NCI-H510A (cell line): ENCODE measurements around the gene CHMP1B.
"Not testable (repeated sequence)": the region's sequence is repeated elsewhere in the genome, so short reads cannot be mapped to it uniquely, and the experiment has no call there.

ENCODE experiments used
- DNase-seq: peaks from one replicate; lab custom pipeline; 2025; lab: John Stamatoyannopoulos, UW

CHMP1B gene

DNA sequence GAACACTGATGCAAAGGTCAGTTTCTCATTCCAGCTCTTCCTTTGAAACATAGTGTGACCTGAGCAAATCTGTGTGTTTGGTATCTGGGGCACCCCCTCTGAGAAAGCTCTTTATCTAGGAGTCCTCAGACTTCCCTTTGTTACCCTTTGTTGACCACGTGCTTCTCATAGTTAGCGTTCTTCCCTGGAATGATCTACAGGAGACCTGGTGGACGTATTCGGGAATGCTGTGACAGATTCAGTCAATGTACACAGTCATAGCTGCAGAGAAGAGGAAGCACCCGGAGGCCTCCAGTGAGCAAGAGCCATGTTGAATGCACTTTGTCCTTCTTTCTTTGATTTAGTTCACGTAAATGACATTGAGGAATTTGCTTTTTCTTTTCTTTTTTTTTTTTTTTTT, 10.7 kb upstream of the CHMP1B start:
- no peak for DNase-seq

DNA sequence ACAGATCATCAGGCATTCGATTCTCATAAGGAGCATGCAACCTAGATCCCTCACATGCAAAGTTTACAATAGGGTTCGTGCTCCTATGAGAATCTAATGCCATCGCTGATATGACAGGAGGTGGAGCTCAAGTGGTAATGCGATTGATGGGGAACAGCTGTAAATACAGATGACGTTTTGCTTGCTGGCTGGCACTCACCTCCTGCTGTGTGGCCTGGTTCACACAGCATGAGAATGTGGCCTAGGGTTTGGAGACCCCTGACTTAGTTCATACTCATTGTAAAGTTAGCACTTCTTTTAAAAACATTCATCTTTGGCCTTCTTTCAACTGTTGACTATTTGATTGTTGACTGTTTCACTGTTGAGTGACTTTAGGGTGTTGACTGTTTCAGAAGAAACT, 8.7 kb upstream of the CHMP1B start:
- DNase-seq = no peak

DNA sequence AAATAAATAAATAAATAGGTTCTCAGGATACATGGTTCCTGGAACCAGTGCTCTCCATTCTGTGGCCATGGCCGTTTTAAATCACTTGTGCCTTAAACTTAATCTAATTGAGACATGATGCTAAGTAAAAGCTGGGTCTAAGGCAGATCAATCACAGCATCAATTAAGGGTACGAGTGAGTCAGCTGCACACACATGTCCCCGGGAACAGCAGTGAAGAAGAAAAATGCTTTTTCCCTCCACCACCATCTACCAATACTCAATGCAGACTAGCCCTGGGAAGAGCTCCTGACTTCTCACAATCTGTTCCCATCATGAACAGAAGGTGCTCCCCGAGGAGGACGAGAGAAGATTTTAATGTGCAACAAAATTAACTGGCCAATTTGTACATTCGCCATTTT, 6.8 kb upstream of the CHMP1B start:
- DNase-seq = no peak

DNA sequence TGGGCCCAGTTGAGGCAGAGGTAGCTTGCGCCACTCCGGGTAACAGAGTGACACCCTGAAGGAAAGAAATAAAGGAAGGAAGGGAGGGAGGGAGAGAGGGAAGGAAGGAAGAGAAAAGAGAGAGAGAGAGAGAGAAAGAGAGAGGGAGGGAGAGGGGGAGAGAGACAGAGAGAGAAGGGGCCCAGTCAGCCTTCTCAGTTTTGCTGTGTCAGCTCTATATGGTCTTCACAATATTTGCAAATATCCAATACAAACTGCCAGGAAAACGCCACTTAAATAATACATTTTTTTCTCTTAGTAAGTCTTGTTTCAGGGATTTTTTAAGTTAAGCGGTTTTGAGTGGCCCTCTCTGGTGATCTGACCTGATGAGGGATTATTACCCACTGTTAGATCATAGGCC, 5.6 kb upstream of the CHMP1B start:
- no peak for DNase-seq

DNA sequence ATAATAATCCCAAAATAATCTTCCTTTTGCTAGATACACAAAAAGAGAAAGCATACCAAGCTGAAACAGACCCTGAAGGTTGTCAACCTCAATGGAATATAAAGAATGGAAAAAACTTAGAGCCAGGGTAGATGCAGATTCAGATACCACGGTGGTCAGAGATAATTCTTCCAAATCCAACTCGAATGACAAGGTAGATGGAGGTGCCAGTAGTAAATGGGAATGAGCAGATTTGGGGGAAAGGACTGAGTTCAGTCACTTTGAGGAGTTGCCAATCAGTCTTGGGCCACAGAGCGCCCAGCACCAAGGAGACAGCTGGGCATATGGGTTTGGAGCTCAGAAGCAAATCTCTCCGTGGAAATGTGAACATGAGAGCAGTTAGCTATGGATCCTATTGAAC, 3.4 kb upstream of the CHMP1B start:
- DNase-seq = no peak

DNA sequence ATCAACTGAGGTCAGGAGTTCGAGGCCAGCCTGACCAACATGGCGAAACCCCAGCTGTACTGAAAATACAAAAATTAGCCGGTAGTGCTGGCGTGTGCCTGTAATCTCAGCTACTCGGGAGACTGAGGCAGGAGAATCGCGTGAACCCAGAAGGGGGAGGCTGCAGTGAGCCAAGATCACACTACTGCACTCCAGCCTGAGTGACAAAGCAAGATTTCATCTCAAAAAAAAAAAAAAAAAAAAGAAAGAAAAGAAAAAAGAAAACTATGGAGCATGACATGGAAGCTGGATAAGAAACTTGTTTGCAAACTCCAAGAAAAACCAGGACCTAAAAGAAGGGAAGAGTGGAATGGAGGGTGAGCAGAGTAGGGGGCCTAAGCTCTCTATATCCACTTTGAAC, 1.9 kb upstream of the CHMP1B start:
- no peak for DNase-seq

DNA sequence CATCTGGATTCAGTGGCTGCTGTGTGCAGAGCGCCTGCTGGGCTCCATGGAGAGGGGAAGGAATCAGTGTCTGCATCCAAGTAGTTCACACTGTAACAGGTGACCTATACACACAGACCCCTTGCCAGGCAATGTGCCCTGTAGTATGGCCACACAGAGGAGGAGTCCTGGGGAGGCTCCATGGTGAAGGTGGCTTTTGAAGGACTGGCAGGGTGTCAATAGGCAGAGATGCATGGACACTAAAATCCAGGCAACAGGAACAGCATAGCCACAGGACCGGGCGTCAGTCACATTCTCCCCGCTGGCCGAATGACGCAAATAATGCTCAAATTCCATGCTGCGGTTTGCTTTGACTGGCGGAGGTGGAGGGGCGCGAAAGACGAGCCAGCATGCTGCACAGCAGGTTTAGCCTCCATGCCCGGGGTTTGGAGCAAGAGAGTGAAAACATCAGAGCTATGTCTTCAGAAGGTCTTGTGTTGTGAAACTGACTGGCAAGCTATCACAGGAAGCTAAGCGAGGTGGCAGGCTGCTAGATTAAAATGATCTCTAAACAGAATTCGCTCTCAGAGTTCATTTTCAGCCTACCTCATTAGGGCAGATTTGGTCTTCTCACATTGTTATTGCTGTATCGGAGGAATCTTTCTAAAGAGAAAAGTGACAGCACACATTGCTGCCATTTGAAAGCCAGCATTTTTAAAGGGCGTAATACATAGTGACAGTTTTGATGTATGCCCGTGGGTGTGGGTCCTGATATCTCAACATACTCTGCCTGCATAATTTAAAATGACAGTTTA, 1.2 kb upstream of the CHMP1B start:
- DNase-seq = no peak

DNA sequence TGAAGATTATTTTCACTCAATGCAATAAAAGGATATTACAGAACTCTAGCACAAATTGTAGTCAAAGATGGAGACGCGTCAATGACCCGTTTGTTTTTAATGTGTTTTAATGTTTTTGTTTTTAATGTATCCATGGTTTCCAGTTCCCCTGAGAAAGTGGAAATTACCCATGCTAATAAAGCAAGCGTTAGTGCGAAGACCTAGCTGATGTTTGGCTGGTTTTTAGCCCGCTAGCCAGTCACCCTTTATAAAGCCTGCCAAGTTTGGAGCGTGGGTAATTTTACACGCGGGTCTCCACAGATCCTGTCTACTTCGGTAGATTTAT, 430 bp upstream of the CHMP1B start:
- no peak for DNase-seq

DNA sequence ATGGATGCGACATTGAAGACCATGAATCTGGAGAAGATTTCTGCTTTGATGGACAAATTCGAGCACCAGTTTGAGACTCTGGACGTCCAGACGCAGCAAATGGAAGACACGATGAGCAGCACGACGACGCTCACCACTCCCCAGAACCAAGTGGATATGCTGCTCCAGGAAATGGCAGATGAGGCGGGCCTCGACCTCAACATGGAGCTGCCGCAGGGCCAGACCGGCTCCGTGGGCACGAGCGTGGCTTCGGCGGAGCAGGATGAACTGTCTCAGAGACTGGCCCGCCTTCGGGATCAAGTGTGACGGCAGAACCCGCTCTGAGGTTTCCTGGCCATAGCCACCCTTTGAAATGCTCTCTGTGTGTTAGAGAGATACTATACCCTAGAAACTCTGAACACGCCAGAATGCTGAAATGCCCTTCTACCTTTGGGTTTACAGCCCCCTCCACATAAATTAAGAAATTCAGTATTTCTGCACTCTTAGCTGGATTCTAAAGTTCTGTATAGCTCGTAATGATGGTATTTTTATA, 659 bp downstream of the CHMP1B start:
- no peak for DNase-seq

DNA sequence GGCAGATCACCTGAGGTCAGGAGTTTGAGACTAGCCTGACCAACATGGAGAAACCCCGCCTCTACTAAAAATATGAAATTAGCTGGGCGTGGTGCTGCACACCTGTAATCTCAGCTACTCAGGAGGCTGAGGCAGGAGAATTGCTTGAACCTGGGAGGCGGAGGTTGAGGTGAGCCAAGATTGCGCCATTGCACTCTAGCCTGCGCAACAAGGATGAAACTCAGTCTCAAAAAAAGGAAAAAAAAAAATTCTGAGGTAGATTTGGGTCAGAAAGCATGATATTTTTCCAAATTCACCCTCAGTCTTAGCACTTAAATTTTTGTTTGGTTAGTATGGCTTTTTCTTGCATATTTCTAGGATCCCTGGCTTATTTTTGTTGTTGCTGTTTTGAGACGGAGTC, 3.3 kb downstream of the CHMP1B start:
- DNase-seq = not testable (repeated sequence)

DNA sequence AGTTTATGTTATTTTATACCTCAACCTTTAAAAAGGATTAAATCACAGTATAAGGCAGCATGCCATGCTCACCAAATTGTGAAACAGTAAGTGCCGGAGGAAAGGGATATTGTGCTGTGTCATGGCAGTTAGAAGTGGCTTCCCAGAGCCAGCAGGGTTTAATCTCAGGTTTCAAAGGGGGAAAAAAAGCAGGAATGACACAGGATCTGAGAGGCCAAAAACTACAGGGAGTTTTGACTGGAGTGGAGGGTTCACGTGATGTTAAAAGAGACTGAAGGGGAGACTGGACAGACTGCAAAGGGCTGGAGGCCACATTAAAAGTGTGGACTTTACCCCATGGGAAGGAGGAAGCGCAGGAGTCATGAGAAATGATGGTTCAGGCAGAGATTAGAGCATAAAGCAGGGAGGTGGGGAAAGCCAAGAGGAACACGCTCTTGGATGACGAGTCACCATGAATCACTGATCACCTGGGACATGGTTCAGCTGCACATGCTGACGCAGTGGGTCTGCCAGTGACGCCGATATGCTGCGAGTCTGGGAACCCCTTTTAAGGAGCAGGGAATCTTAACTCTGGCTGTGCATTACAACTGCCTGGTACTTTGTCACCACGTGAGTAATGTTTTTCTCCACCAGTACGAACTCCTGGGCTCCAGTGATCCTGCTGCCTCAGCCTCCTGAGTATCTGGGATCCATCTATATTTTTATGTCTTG, 6.1 kb downstream of the CHMP1B start:
- DNase-seq = peak; percentile 48

DNA sequence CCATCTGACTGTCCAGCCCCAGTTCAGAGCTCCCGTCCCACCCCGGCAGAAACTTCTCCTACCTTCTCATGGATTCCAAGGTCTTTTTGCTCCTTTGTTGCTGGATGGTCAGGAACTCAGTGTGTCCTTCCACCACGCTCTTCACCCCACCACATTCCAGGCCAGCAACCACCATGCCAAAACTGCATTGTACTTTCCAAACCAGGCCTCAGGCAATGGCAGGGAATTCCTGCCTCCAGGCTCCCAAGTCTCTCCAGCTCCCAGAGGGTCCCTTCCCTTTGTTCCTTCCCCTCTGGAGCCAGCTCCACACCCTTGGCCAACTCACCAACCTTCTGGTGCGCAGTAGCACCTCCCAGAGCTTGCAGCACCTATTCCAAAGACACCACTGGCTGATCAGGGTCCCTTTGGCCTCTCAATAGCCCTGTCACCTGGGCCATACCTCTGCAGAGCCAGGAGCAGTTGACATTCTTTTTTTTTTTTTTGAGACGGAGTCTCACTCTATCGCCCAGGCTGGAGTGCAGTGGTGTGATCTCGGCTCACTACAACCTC, 8.1 kb downstream of the CHMP1B start:
- DNase-seq = no peak

DNA sequence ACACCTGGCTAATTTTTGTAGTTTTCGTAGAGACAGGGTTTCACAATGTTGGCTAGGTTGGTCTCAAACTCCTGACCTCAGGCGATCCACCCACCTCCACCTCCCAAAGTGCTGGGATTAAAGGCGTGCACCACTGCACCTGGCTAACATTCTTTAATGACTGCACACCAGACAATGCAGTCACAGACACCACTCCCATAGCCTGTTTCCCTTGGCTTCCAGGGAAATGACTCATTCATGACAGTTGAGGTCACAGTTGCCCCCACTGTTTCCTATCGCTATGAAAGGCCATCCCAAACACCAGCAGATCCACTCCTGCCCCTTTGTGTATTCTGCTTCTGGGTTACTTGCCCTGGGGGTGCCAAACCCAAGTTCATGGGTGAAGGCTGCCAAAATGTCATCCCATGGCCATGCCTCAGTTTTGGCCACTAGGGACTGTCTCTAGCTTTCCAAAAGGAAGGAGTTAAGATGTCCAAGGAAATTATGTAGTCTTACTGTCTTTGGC, 8.7 kb downstream of the CHMP1B start:
- DNase-seq = no peak

DNA sequence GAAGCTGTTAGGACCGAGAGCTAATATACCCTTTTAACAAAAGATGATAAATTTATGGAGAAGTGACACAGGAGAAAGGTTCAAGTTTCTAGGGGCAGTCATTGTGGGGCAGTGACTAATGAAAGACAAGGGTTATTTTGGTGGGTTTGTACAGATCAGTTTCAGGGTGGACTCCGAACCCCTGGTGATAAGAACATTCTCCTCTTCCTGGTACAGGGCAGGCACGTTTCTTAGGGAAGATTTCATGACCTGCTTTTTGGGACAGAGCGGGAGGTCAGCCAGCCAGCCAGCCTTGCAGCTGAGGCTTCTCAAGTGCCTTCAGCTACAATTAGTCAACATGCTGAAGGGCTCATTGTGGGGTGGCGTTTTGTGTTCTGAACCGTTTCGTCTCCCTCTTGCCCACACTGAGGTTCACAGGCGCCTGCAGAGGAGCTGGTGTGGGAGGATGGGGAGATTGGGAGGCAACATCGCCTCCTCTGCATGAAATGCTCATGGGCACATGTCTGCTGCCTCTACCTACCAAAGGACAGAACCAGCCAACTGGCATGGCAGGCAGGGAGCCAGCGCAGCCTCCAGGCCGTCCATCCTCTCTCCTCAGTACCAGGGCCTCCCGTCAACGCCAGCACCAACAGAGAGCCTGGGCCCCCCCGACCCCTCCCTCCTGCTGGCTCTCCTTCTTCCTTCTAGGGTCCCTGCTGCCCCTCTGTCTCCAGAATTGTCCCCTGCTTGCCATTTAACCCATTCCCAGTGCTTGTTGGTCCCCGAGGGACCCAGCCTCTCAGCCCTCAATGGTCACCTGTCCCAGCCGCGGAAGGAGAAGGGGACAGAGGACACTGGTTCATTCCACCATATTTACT, 9.6 kb downstream of the CHMP1B start:
- DNase-seq = no peak

DNA sequence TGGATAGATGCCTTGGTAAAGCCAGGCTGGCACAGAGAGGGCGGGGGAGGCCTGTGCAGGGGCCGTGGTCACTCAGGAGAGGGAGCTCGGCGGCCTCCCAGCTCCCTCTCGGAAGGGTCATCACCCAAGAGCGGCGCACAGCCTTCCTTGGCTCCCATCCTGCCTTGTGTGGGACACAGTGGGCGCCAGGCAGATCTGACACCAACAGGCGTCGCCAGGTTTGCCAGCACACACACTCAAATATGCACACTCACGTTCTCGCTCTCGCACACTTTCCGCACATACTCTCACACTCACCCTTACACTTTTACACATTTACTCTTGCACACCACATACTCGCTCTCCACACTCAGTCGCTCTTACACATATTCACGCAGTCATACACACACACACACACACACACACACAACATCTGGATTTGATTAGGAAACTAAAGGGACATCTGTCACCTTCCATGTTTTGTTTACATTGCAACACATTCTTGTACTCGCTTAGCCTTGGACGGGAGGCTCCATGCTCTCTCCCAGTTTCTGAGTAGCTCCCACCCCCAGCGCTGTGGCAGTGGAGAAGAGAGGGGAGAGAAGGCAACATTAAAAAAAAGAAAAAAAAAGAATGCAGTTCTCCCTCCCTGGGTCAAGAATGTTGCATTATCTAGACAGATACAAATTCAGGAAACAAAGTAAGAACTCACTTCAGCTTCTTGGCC, 10.5 kb downstream of the CHMP1B start:
- DNase-seq = no peak

DNA sequence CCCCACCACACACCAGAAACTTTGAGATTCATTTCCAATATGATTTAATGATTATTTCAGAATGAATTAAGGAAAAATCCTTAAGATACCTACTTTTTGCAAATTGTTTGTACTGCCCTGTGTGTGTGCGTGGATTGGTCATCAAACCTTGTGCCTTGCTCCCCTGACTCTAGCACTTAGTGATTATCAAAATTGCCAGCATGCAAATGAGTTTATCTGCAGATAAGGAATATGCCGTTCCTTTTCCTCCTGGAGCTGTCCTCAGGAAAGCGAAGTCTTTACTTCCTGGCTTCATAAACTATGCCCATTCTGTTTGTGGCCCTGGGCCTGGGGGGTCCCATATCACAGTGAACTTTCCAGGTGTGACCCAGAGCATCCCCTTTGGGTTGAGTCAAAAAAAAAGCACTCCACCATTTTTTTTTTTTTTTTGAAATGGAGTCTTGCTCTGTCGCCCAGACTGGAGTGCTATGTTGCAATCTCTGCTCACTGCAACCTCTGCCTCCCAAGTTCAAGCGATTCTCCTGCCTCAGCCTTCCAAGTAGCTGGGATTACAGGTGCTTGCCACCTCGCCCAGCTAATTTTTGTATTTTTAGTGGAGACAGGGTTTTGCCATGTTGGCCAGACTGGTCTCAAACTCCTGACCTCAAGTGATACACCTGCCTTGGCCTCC, 11.4 kb downstream of the CHMP1B start:
- no peak for DNase-seq

DNA sequence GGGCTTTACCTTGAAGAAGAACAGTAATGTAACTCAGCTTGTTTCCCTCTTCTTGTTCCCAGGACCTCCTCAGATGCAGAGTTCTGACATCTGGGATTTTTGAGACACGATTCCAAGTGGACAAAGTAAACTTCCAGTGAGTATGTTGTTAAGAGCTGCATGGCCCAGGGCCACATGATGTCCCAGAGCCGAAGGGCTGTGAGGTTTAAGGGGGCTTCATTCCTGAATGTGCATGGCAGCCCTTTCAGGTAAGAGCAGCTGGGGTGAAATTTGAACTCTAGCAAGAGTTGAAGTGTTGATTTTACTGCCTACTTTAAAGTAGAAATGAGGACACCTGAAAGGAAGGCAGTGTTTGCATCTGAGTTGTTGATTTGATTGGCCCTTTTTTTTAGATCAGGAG, 13.3 kb downstream of the CHMP1B start:
- no peak for DNase-seq

DNA sequence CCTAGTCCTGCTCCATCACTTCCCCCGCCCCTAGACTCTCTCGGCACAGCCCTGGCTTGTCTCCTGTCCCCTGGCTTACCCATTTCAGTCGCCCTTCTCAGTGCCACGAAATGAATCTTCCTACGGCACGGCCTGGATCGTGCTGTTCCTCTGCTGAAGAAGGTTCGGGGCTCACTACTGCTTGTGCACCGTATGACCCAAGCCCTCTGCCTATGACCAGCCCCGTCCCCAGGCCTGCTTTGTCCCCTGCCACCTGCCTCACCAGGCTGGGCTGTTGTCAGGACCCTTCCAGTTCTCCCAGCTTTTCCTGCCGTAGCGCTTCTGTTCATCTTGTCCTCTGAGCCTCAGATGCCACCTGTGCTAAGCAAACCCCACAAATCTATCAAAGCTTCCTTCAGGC, 13.9 kb downstream of the CHMP1B start:
- DNase-seq = no peak

DNA sequence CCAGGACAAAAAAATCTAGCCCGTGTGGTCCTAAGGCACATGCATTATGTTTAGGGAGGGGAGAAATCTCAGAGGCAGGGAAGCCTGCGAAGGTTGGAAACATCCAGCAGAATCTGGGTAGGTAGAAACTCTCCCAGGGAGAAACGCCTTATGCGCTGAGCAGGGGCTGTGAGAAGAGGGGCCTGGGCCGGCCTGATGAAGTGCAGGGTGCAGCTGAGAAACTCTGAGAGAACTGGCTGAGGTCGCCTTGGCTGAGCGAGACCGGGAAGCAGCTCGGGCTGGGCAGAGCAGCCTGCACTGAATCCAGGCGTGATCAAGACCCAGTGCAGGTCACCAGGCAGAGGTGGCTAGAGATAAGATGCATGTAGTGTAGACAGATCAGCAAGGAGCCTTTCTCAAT, 15.1 kb downstream of the CHMP1B start:
- DNase-seq = no peak

DNA sequence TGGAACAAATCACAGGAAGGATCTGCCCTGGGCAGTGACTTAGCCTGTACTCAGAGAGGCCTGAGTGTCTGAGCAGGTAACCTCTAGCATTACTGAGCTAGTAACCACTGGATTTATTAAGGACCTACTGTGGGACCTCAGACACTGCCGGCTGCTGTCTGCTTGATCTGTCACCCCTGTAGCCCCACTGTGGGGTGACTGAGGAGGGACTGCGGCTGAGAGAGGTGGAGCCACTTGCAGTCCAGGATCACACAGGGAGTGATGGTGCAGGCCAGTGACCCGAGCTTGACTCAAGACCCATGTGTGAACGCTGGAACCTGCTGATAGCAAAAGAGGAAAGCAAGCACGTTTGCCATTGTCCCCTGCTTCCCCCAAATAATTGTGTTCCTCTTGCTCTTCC, 15.6 kb downstream of the CHMP1B start:
- no peak for DNase-seq

DNA sequence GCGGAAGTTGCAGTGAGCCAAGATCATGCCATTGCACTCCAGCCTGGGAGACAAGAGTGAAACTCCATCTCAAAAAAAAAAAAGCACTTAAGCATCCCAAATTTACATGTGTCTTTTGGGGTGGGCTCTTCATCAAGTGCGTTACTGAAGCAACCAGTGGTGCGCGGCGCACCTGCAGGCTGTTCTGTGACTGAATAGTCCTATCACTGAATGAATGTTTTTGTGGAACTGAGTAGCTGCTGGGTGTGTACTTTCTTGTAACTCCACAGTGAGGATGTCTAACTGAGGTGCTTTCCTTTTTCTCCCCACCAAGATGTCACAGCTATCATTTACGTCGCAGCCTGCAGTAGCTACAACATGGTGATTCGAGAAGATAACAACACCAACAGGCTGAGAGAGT, 17.0 kb downstream of the CHMP1B start:
- DNase-seq = no peak
